Lower leg skin (tissue), 4 donors: Measurements from ENCODE around the gene VTCN1. TPM values are rescaled to one million over a fixed set of nuclear protein-coding genes. Genes with fewer than 3 reads are reported as not detected.
"Not testable (repeated sequence)": the region's sequence is repeated elsewhere in the genome, so short reads cannot be mapped to it uniquely, and the experiment has no call there.

Experiments used
- DNase-seq, 2 donors: peaks; one replicate each; pipeline ENCODE4 v3.0.0-alpha.2; 2019; ENCODE audit warnings: low spot score in 2 of 2
- H3K4me3 ChIP-seq: fragments of 200-600 bp; sonication (generic); 2 replicates; pipeline ENCODE4 v1.5.1; 2017; ENCODE audit warnings: mild to moderate bottlenecking, low read depth; ENCODE audit not compliant: poor library complexity, severe bottlenecking
- CTCF ChIP-seq, 3 donors: fragments of 450-650 bp; IDR thresholded peaks; one replicate each; pipeline ENCODE4 v1.5.1; 2016; ENCODE audit warnings: antibody characterized with exemption in 3 of 3, mild to moderate bottlenecking in 3 of 3, moderate library complexity in 2 of 3
- POLR2A ChIP-seq, 2 donors: fragments of 450-650 bp; IDR thresholded peaks; one replicate each; pipeline ENCODE4 v1.6.1; 2016 to 2017; ENCODE audit warnings: antibody characterized with exemption in 2 of 2, mild to moderate bottlenecking in 1 of 2, moderate library complexity in 1 of 2
- WGBS, 2 donors: methylation state at CpG; one replicate each; pipeline ENCODE4 v1.1.5; 2018; 5-methylcytosine and 5-hydroxymethylcytosine counted together
- intact Hi-C: fragments of 100-400 bp; cut with DNase I; formaldehyde crosslinking; loops from one replicate; pipeline ENCODE4 v1.15.0; 2023; ENCODE audit warnings: low total_unique reads
- total RNA-seq, 4 donors: library from RNA; depleted of rRNA; stranded (reverse); fragments of >200 nt; gene quantifications; one replicate each; pipeline ENCODE4 v1.1.0, GENCODE V29; 2016

VTCN1 gene
- total RNA-seq, 4 donors from 2014 or later: 0.38 to 5.7 (median 2.7) TPM

DNA sequence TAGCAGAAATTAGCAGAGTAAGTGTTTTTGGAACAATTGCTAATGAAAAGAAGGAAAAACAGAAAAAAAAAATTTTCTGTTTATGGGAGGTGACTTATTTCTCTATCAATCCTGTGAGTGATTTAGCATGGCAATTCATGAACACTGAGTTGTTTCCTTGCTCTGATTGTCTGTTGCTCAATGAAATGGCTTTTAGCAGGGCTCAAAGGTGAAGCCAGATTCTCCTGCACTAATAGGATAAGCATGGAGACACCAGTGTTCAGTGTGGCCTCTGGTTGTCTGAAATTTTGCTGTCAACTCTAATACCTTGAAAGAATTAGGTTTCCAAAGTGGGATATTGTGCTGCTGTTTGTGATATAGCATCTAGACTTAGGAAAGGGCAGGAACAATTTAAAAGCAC, 105.0 kb downstream of the VTCN1 start:
- H3K4me3 ChIP-seq: no peak overlapping the region
- TF ChIP-seq POLR2A (IDR thresholded peaks at IDR 0.05) (no peak), CTCF (IDR thresholded peaks at IDR 0.05) (no peak)
- intact Hi-C loops: loop anchor here (10.0 kb wide), 1 partner anchor 1369 kb away; no protein-coding TSS in a partner anchor
- no peak for DNase-seq

DNA sequence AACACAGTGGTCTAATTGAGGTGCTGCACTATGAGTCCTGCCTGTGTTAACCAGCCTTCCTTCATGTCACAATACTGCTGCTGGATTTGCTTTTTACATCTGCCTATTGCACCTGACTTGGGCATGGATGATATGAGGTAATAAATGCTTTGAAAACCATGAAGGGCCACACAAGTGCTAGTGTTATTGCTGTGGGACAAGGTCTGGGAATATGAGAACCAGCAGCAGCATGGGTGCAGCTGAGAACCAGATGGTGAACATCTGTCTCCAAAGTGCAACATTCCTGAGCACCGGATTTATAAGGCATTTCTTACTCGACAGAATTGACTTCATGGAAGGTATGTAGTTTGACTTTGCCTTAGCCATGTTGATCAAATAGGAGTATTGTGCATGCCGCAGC, 105.7 kb downstream of the VTCN1 start:
- DNase-seq: no peak
- intact Hi-C loops: loop anchor here (10.0 kb wide), 1 partner anchor 1370 kb away; no protein-coding TSS in a partner anchor
- H3K4me3 ChIP-seq: no peak overlapping the region
- TF ChIP-seq POLR2A (IDR thresholded peaks at IDR 0.05): no peak
- TF ChIP-seq CTCF (IDR thresholded peaks at IDR 0.05): no peak
- 61 to 75% methylated on average over 3 of the region's 3 CpGs for WGBS, 2 donors

GRCh38 chr1:117101858-117102257, 108.9 kb downstream of the VTCN1 start:
- intact Hi-C loops: loop anchor here (10.0 kb wide), 1 partner anchor 1373 kb away; no protein-coding TSS in a partner anchor
- DNase-seq, H3K4me3 ChIP-seq: not testable (repeated sequence)
- WGBS, 2 donors: 97 to 100% methylated on average over 3 of the region's 3 CpGs

DNA sequence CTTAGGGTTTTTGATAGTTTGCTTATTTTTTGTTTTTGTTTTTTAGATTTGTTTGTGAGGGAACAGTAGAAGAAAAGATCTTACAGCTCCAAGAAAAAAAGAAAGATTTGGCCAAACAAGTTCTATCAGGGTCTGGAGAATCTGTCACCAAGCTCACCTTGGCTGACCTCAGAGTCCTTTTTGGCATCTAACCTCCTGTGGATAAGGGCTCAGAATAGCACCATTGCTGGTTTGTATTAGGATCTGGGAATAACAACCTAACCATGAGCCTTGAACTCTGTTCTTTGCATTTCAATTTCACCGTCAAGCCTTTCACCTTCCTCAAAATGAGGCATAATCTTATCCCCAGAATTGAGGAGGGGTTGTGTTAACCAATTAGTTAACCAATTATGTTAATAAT, 109.4 kb downstream of the VTCN1 start:
- 96 to 100% methylated on average over 1 of the region's 1 CpG for WGBS, 2 donors
- DNase-seq: no peak
- TF ChIP-seq POLR2A (IDR thresholded peaks at IDR 0.05) (no peak), CTCF (IDR thresholded peaks at IDR 0.05) (no peak)
- intact Hi-C loops: loop anchor here (10.0 kb wide), 1 partner anchor 1373 kb away; no protein-coding TSS in a partner anchor
- no peak overlapping the region for H3K4me3 ChIP-seq

DNA sequence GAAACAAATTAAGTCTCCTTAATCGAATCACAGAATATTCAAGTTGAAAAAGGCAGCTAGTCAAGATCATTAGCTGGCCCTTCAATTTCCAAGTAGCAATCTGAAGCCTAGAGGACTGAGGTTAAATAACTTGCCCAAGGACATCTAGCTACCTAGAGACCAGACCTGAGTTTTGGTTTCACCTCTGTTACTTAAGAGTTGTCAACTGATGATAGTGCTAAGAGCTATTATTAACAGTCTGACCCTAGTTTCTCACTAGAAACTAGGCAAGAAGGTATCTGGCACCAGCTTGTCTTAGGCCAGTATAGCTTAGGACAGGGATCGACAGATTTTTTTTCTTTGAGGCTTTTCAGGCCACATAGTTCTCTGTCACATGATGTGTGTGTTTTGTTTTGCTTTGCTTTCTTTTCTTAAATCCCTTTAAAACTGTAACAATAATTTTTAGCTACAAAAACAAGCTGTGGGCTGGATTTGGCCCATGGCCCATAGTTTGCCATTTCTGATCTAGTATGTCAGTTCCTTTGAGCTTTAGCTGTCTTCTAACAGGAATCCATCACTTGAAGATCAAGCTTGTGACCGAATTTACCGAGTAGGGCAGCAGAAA, 112.3 kb downstream of the VTCN1 start:
- intact Hi-C loops: no loop called here
- TF ChIP-seq POLR2A (IDR thresholded peaks at IDR 0.05) (no peak), CTCF (IDR thresholded peaks at IDR 0.05) (no peak)
- no peak overlapping the region for H3K4me3 ChIP-seq
- no peak for DNase-seq
- WGBS, 2 donors: 91% methylated on average over 4 of the region's 4 CpGs

DNA sequence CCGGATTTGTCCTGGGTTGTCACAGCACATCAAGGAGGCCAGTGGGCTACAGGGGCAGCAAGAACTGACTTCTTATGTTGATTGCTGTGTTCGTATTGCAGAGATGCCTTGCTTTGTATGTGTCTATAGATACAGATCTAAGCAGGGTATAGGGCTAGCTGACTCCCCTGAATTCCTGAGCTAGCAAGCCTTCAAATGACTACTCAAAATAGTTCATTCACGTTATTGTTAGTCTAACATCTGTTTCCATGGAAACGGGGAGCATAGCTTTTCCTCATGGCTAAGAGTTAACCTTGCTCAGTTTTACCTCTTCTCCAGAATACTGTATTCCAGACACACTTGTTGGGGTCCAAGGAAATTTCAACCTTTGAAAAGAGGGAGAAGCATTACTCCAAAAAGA, 113.3 kb downstream of the VTCN1 start:
- intact Hi-C loops: no loop called here
- TF ChIP-seq CTCF (IDR thresholded peaks at IDR 0.05): no peak
- no peak for TF ChIP-seq POLR2A (IDR thresholded peaks at IDR 0.05)
- H3K4me3 ChIP-seq: no peak overlapping the region
- DNase-seq: no peak
- WGBS, 2 donors: 79 to 87% methylated on average over 4 of the region's 4 CpGs
